MCF 10A (cell line): ENCODE data around the gene DCBLD1. TPM values are rescaled to one million over a fixed set of nuclear protein-coding genes. Genes with fewer than 3 reads are reported as not detected.

Experiments
- BruUV-seq: library from RNA; stranded (reverse); fragments of 400-500 nt; replicated peaks from 2 replicates; lab custom pipeline; 2021; lab: Mats Ljungman, UMichigan
- CTCF ChIA-PET: fragments of 300-600 bp; sonication (Branson Sonifier 250); formaldehyde crosslinking; extraction: SDS; loops from one replicate; lab custom pipeline; 2021; ENCODE audit warnings: antibody characterized with exemption, inconsistent platforms; lab: Yijun Ruan, JAX
- POLR2A ChIA-PET: fragments of 300-600, 350-650 bp; sonication (Branson Sonifier 250); formaldehyde crosslinking; extraction: SDS; loops from one replicate; lab custom pipeline; 2020; ENCODE audit warnings: antibody characterized with exemption, inconsistent platforms; lab: Yijun Ruan, JAX
- DNase-seq: peaks from one replicate; pipeline ENCODE4 v3.0.0-alpha.2; 2018; ENCODE audit not compliant: unreplicated experiment
- H3K27ac Mint-ChIP-seq: one replicate; pipeline ENCODE4 v1.8.0; 2022; ENCODE audit warnings: mild to moderate bottlenecking, low read depth, mixed read lengths; ENCODE audit not compliant: unreplicated experiment
- H3K27me3 Mint-ChIP-seq: one replicate; pipeline ENCODE4 v1.8.0; 2022; ENCODE audit warnings: mixed read lengths; ENCODE audit not compliant: insufficient read depth, unreplicated experiment
- H3K36me3 Mint-ChIP-seq: one replicate; pipeline ENCODE4 v1.8.0; 2022; ENCODE audit warnings: mild to moderate bottlenecking, moderate library complexity, mixed read lengths; ENCODE audit not compliant: insufficient read depth, unreplicated experiment
- H3K4me1 Mint-ChIP-seq: one replicate; pipeline ENCODE4 v1.8.0; 2022; ENCODE audit warnings: mixed read lengths; ENCODE audit not compliant: insufficient read depth, unreplicated experiment
- H3K4me3 Mint-ChIP-seq: one replicate; pipeline ENCODE4 v1.8.0; 2022; ENCODE audit warnings: mild to moderate bottlenecking, moderate library complexity, mixed read lengths; ENCODE audit not compliant: unreplicated experiment
- H3K9me3 Mint-ChIP-seq: one replicate; pipeline ENCODE4 v1.8.0; 2022; ENCODE audit warnings: mixed read lengths; ENCODE audit not compliant: unreplicated experiment
- CTCF ChIP-seq: fragments of 200-600 bp; IDR thresholded peaks from one replicate; pipeline ENCODE4 v1.8.0; 2022; ENCODE audit warnings: antibody characterized with exemption, mild to moderate bottlenecking; ENCODE audit not compliant: unreplicated experiment
- intact Hi-C: fragments of 100-400 bp; cut with micrococcal nuclease; formaldehyde crosslinking; loops from 2 replicates; pipeline ENCODE4 v1.14.1; 2022
- total RNA-seq: library from RNA; stranded (reverse); gene quantifications from 2 replicates; pipeline ENCODE4 v1.2.3, GENCODE V29; 2022

DCBLD1 gene
- total RNA-seq, 1 experiment from 2014 or later: 25.4 TPM

GRCh38 chr6:117456250-117456649 is 26.2 kb upstream of the DCBLD1 start:
- no peak for TF ChIP-seq CTCF
- Mint-ChIP-seq H3K9me3 (no peaks in the 10 kb centered on the region), H3K27me3 (no peaks in the 10 kb centered on the region), H3K27ac (no peak overlapping the region), H3K36me3 (peaks cover 6% of the 10 kb centered on the region), H3K4me3 (no peak overlapping the region), H3K4me1 (peaks cover 9% of the 10 kb centered on the region)
- no TSS peak for BruUV-seq
- DNase-seq: no peak
- CTCF ChIA-PET: interaction anchor here (0.8 to 2.2 kb wide), 2 partner anchors 10 to 12 kb away, joined by 3 to 8 read pairs; no protein-coding TSS in a partner anchor
- intact Hi-C loops: no loop called here
- POLR2A ChIA-PET: interaction anchor here (0.9 to 1.2 kb wide), 2 partner anchors 12 to 14 kb away, joined by 3 to 4 read pairs; no protein-coding TSS in a partner anchor

GRCh38 chr6:117456998-117457397 is 25.5 kb upstream of the DCBLD1 start:
- CTCF ChIA-PET: interaction anchor here (0.6 to 2.2 kb wide), 7 partner anchors 11 to 1396 kb away, joined by 3 to 8 read pairs (median 3); partner anchors contain the start of gene FRK
- peaks cover 6% of the 10 kb centered on the region for H3K36me3 Mint-ChIP-seq
- H3K9me3 Mint-ChIP-seq: no peaks in the 10 kb centered on the region
- H3K4me1 Mint-ChIP-seq: peaks cover 2% of the 10 kb centered on the region
- POLR2A ChIA-PET: interaction anchor here (0.9 to 1.4 kb wide), 4 partner anchors 8 to 27 kb away, joined by 3 to 4 read pairs (median 3); no protein-coding TSS in a partner anchor
- no peak overlapping the region for H3K4me3 Mint-ChIP-seq
- no peak overlapping the region for H3K27ac Mint-ChIP-seq
- BruUV-seq: no TSS peak
- no peak for DNase-seq
- TF ChIP-seq CTCF: no peak
- H3K27me3 Mint-ChIP-seq: no peaks in the 10 kb centered on the region
- intact Hi-C loops: no loop called here

GRCh38 chr6:117459204-117459944 is 23.1 kb upstream of the DCBLD1 start:
- no peaks in the 10 kb centered on the region for H3K36me3 Mint-ChIP-seq
- no peaks in the 10 kb centered on the region for H3K9me3 Mint-ChIP-seq
- H3K4me3 Mint-ChIP-seq: no peak overlapping the region
- no peaks in the 10 kb centered on the region for H3K27me3 Mint-ChIP-seq
- DNase-seq: no peak
- POLR2A ChIA-PET: no interaction called here
- TF ChIP-seq CTCF: no peak
- intact Hi-C loops: no loop called here
- H3K27ac Mint-ChIP-seq: no peak overlapping the region
- no TSS peak for BruUV-seq
- peaks cover 12% of the 10 kb centered on the region for H3K4me1 Mint-ChIP-seq
- CTCF ChIA-PET: interaction anchor here (0.6 to 0.7 kb wide), 2 partner anchors 9 to 138 kb away, joined by 3 read pairs; no protein-coding TSS in a partner anchor
